ENCODE measurements around the gene PARD3. TPM values are rescaled to one million over a fixed set of nuclear protein-coding genes. Genes with fewer than 3 reads are reported as not detected.

PARD3 gene
- total RNA-seq, 2 donors from 2014 or later, result 41.7 to 48.8 TPM

GRCh38 chr10:34687434-34688210 is 127.5 kb downstream of the PARD3 start:
- no peak overlapping the region for H3K9ac ChIP-seq (ENCODE audit: low read depth in 2 of 2, low read length in 2 of 2)
- H3K27me3 ChIP-seq, result no peaks in the 10 kb centered on the region
- H3K4me3 ChIP-seq, result no peak overlapping the region
- H3K9me3 ChIP-seq, result no peaks in the 10 kb centered on the region
- H3K27ac ChIP-seq, result no peak overlapping the region
- TF ChIP-seq CTCF (IDR thresholded peaks at IDR 0.05), result no peak
- intact Hi-C loops (cut with DNase I), result no loop called here
- no peaks in the 10 kb centered on the region for H3K4me1 ChIP-seq
- no peaks in the 10 kb centered on the region for H3K36me3 ChIP-seq
- DNase-seq, result no peak

GRCh38 chr10:34682580-34682979 is 132.5 kb downstream of the PARD3 start:
- Histone ChIP-seq H3K27me3 (no peaks in the 10 kb centered on the region), H3K9me3 (no peaks in the 10 kb centered on the region), H3K27ac (no peak overlapping the region), H3K4me1 (no peaks in the 10 kb centered on the region), H3K9ac (ENCODE audit: low read depth in 2 of 2, low read length in 2 of 2) (no peak overlapping the region), H3K36me3 (no peaks in the 10 kb centered on the region), H3K4me3 (no peak overlapping the region)
- intact Hi-C loops (cut with DNase I), result no loop called here
- TF ChIP-seq CTCF (IDR thresholded peaks at IDR 0.05), result no peak
- DNase-seq, result no peak

- Histone ChIP-seq H3K27ac (no peak overlapping the region), H3K9ac (ENCODE audit: low read depth in 2 of 2, low read length in 2 of 2) (no peak overlapping the region), H3K4me3 (no peak overlapping the region), H3K36me3 (no peaks in the 10 kb centered on the region), H3K9me3 (no peaks in the 10 kb centered on the region), H3K27me3 (no peaks in the 10 kb centered on the region), H3K4me1 (no peaks in the 10 kb centered on the region)
- TF ChIP-seq CTCF (IDR thresholded peaks at IDR 0.05), result no peak
- intact Hi-C loops (cut with DNase I), result no loop called here
- DNase-seq, result no peak
Measured at GRCh38 chr10:34681933-34682332, 133.2 kb downstream of the PARD3 start.

- H3K9ac ChIP-seq (ENCODE audit: low read depth in 2 of 2, low read length in 2 of 2), result no peak overlapping the region
- no peaks in the 10 kb centered on the region for H3K27me3 ChIP-seq
- TF ChIP-seq CTCF (IDR thresholded peaks at IDR 0.05), result no peak
- H3K27ac ChIP-seq, result no peak overlapping the region
- no peak overlapping the region for H3K4me3 ChIP-seq
- H3K4me1 ChIP-seq, result no peaks in the 10 kb centered on the region
- no peak for DNase-seq
- no peaks in the 10 kb centered on the region for H3K9me3 ChIP-seq
- no peaks in the 10 kb centered on the region for H3K36me3 ChIP-seq
- intact Hi-C loops (cut with DNase I), result no loop called here
Measured at GRCh38 chr10:34679177-34679576, 135.9 kb downstream of the PARD3 start.

GRCh38 chr10:34677591-34677990 is 137.5 kb downstream of the PARD3 start:
- Histone ChIP-seq H3K27ac (no peak overlapping the region), H3K4me1 (no peaks in the 10 kb centered on the region), H3K9me3 (no peaks in the 10 kb centered on the region), H3K36me3 (no peaks in the 10 kb centered on the region), H3K4me3 (no peak overlapping the region), H3K9ac (ENCODE audit: low read depth in 2 of 2, low read length in 2 of 2) (no peak overlapping the region), H3K27me3 (no peaks in the 10 kb centered on the region)
- no peak for TF ChIP-seq CTCF (IDR thresholded peaks at IDR 0.05)
- intact Hi-C loops (cut with DNase I), result no loop called here
- DNase-seq, result no peak

Data from colonic mucosa (tissue), 4 donors.